Gastroesophageal sphincter (tissue), 3 donors: ENCODE data around the gene KCNE2.
"Not testable (repeated sequence)": the region's sequence is repeated elsewhere in the genome, so short reads cannot be mapped to it uniquely, and the experiment has no call there.

Experiments used
- CTCF ChIP-seq, 4 experiments: fragments of 200-600 bp in 2 of 4; fragments of 450-650 bp in 2 of 4; sonication (generic) in 1 of 4; IDR thresholded peaks; one replicate each; pipeline ENCODE4 v1.5.1; 2017 to 2019; ENCODE audit warnings: antibody characterized with exemption in 4 of 4, mild to moderate bottlenecking in 2 of 4, moderate library complexity in 2 of 4
- EP300 ChIP-seq: sonication (generic); formaldehyde crosslinking; IDR thresholded peaks from one replicate; pipeline ENCODE4 v1.6.1; 2017; ENCODE audit warnings: antibody characterized with exemption, mild to moderate bottlenecking
- POLR2A ChIP-seq, 2 donors: fragments of 450-650 bp; IDR thresholded peaks; one replicate each; pipeline ENCODE4 v1.6.1; 2017; ENCODE audit warnings: antibody characterized with exemption in 2 of 2, mild to moderate bottlenecking in 2 of 2, moderate library complexity in 1 of 2
- POLR2AphosphoS5 ChIP-seq: sonication (generic); formaldehyde crosslinking; IDR thresholded peaks from one replicate; pipeline ENCODE4 v1.6.1; 2017; ENCODE audit warnings: antibody characterized with exemption

- not testable (repeated sequence) for TF ChIP-seq CTCF (IDR thresholded peaks at IDR 0.05); POLR2A (IDR thresholded peaks at IDR 0.05); EP300; POLR2AphosphoS5
Observed at GRCh38 chr21:34405686-34406085, 41.9 kb downstream of the KCNE2 start.
